ENCODE measurements around the gene SMYD2. TPM values are rescaled to one million over a fixed set of nuclear protein-coding genes. Genes with fewer than 3 reads are reported as not detected.

Gene SMYD2
- total RNA-seq (2014; rRNA removed; shearing (Covaris generic)), result 2.3 and 3.6 TPM in 2 replicates
- 5.8 and 5.9 TPM in 2 replicates for polyA plus RNA-seq (2016; fragmentation: Nextera tagmentation; extraction: Ambion mirVana)
- long read RNA-seq, partial matches to known transcripts, result 0 of 2 reads
- long read RNA-seq, other reads (novel, unspliced or antisense), result 0 of 2 reads

GRCh38 chr1:214281021-214281719 lies at the start of gene SMYD2:
Gene SMYD2, plus strand, starts transcription at chr1:214281159. Its CDS starts 96 bp downstream, at chr1:214281255.
- Histone ChIP-seq H2AFZ (peak within 1 kb of the TSS; percentile 97), H3F3A (replicated peaks; ENCODE audit: low read depth) (peaks cover 10% of the 10 kb centered on the region), H3K4me2 (peak within 1 kb of the TSS; percentile 95), H3K79me2 (replicated peaks; ENCODE audit: insufficient read depth) (no peaks in the 10 kb centered on the region), H4K20me1 (replicated peaks; ENCODE audit: insufficient read depth) (no peaks in the 10 kb centered on the region; the same call in 1 of the 2 replicates), H3K4me1 (ENCODE audit: insufficient read depth) (peaks cover 18% of the 10 kb centered on the region), H3K27me3 (ENCODE audit: insufficient read depth) (peaks cover 85% of the 10 kb centered on the region), H3K36me3 (ENCODE audit: insufficient read depth) (no peaks in the 10 kb centered on the region), H3K9me2 (ENCODE audit: insufficient read depth) (no peaks in the 10 kb centered on the region), H3K27ac (ENCODE audit: low read depth) (peak within 1 kb of the TSS; percentile 55; the same call in 1 of the 2 replicates), H3K4me3 (peak within 1 kb of the TSS; percentile 91)
- ATAC-seq, result peak; percentile 85
- Mint-ChIP-seq H3K4me1 (peaks cover 33% of the 10 kb centered on the region), H3K27me3 (ENCODE audit: insufficient read depth, low read depth, poor library complexity) (peaks cover 45% of the 10 kb centered on the region), H3K27ac (no peak within 1 kb of the TSS), H3K9me3 (peaks cover 8% of the 10 kb centered on the region; the same call in 2 of the 3 replicates), H3K36me3 (ENCODE audit: low read depth) (peaks cover 4% of the 10 kb centered on the region), H3K4me3 (peak within 1 kb of the TSS; percentile 80)
- TF ChIP-seq EZH2phosphoT487 (IDR thresholded peaks at IDR 0.05; ENCODE audit: unreplicated experiment) (no peak), CREB1 (CRISPR knock-in tag; IDR thresholded peaks at IDR 0.05; ENCODE audit: low read depth) (0 out of 2 replicates have a peak, but pooled peaks have one; percentile 52)
- peak; percentile 83 for DNase-seq (ENCODE audit: low spot score)

GRCh38 chr1:214233856-214234634 lies 46.9 kb upstream of the SMYD2 start:
- Histone ChIP-seq H3F3A (replicated peaks; ENCODE audit: low read depth) (no peaks in the 10 kb centered on the region), H3K4me2 (no peak overlapping the region), H3K27ac (ENCODE audit: low read depth) (no peak overlapping the region), H2AFZ (no peak overlapping the region), H3K27me3 (ENCODE audit: insufficient read depth) (no peaks in the 10 kb centered on the region), H3K4me1 (ENCODE audit: insufficient read depth) (no peaks in the 10 kb centered on the region), H3K9me2 (ENCODE audit: insufficient read depth) (no peaks in the 10 kb centered on the region), H3K36me3 (ENCODE audit: insufficient read depth) (no peaks in the 10 kb centered on the region), H4K20me1 (replicated peaks; ENCODE audit: insufficient read depth) (no peaks in the 10 kb centered on the region), H3K4me3 (no peak overlapping the region), H3K79me2 (replicated peaks; ENCODE audit: insufficient read depth) (no peaks in the 10 kb centered on the region)
- Mint-ChIP-seq H3K4me1 (no peaks in the 10 kb centered on the region), H3K9me3 (no peaks in the 10 kb centered on the region), H3K27ac (no peak overlapping the region), H3K36me3 (ENCODE audit: low read depth) (no peaks in the 10 kb centered on the region), H3K27me3 (ENCODE audit: insufficient read depth, low read depth, poor library complexity) (peaks cover 1% of the 10 kb centered on the region), H3K4me3 (no peak overlapping the region)
- TF ChIP-seq STAT1 (IDR thresholded peaks at IDR 0.05; ENCODE audit: unreplicated experiment) (no peak), JUNB (IDR thresholded peaks at IDR 0.05; ENCODE audit: unreplicated experiment) (no peak), ZNF114 (CRISPR knock-in tag; IDR thresholded peaks at IDR 0.05) (no peak), EZH2 (IDR thresholded peaks at IDR 0.05; ENCODE audit: low read depth, unreplicated experiment) (no peak), ETS1 (IDR thresholded peaks at IDR 0.05) (no peak), EZH2phosphoT487 (IDR thresholded peaks at IDR 0.05; ENCODE audit: unreplicated experiment) (no peak)
- ATAC-seq (no peak), DNase-seq (ENCODE audit: low spot score) (no peak)

Data from GM23338 (cell line).